Ectodermal cell (in vitro differentiated cells): ENCODE measurements around the gene RAB28.
A peak's percentile ranks its signal among the peaks of the same experiment; 100 is the strongest.

Experiments used
- H3K27ac ChIP-seq: 2 replicates; pipeline ENCODE4 v1.7.0; 2013; ENCODE audit warnings: mild to moderate bottlenecking, low read depth, low read length; ENCODE audit not compliant: insufficient read depth, poor library complexity, severe bottlenecking
- H3K27me3 ChIP-seq: 2 replicates; pipeline ENCODE4 v1.7.0; 2013; ENCODE audit warnings: mild to moderate bottlenecking, low read length; ENCODE audit not compliant: insufficient read depth, control insufficient read depth, poor library complexity, severe bottlenecking
- H3K36me3 ChIP-seq: one replicate; pipeline ENCODE4 v1.7.0; 2013; ENCODE audit warnings: low read length; ENCODE audit not compliant: control insufficient read depth, insufficient read depth
- H3K4me1 ChIP-seq: one replicate; pipeline ENCODE4 v1.7.0; 2013; ENCODE audit warnings: low read length; ENCODE audit not compliant: control insufficient read depth, insufficient read depth
- H3K4me3 ChIP-seq: 2 replicates; pipeline ENCODE4 v1.7.0; 2013; ENCODE audit warnings: low read depth, low read length, control low read depth; ENCODE audit not compliant: insufficient read depth
- H3K9me3 ChIP-seq: 2 replicates; pipeline ENCODE4 v1.7.0; 2013; ENCODE audit warnings: mild to moderate bottlenecking, low read length, moderate library complexity; ENCODE audit not compliant: control insufficient read depth
- WGBS, 2 experiments: methylation state at CpG; one replicate each; pipeline ENCODE4 v1.1.7; 2013; ENCODE audit warnings: missing lambda C conversion rate in 2 of 2; 5-methylcytosine and 5-hydroxymethylcytosine counted together

The RAB28 gene

GRCh38 chr4:13504374-13504773 lies 20.2 kb upstream of the RAB28 start:
- 92 to 100% methylated on average over 4 to 5 of the region's 5 CpGs for WGBS, 2 experiments
- H3K27ac ChIP-seq = no peak overlapping the region
- H3K27me3 ChIP-seq = no peaks in the 10 kb centered on the region
- no peak overlapping the region for H3K4me3 ChIP-seq
- H3K4me1 ChIP-seq = no peaks in the 10 kb centered on the region
- no peaks in the 10 kb centered on the region for H3K36me3 ChIP-seq
- H3K9me3 ChIP-seq = no peaks in the 10 kb centered on the region

- 100% methylated on average over 1 of the region's 1 CpG; no CpG with 5 or more reads in 1 of the 2 experiments for WGBS, 2 experiments
- no peaks in the 10 kb centered on the region for H3K36me3 ChIP-seq
- H3K4me1 ChIP-seq = no peaks in the 10 kb centered on the region
- no peaks in the 10 kb centered on the region for H3K9me3 ChIP-seq
- no peaks in the 10 kb centered on the region for H3K27me3 ChIP-seq
- no peak overlapping the region for H3K27ac ChIP-seq
- H3K4me3 ChIP-seq = no peak overlapping the region
Observed at GRCh38 chr4:13498469-13498868, 14.3 kb upstream of the RAB28 start.

- Histone ChIP-seq H3K4me3 (no peak overlapping the region), H3K9me3 (no peaks in the 10 kb centered on the region), H3K27ac (no peak overlapping the region), H3K27me3 (no peaks in the 10 kb centered on the region), H3K4me1 (no peaks in the 10 kb centered on the region), H3K36me3 (no peaks in the 10 kb centered on the region)
- 80 to 87% methylated on average over 2 of the region's 2 CpGs for WGBS, 2 experiments
Observed at GRCh38 chr4:13496605-13497004, 12.5 kb upstream of the RAB28 start.

- WGBS, 2 experiments = no CpG with 5 or more reads among the region's 1 CpG
- H3K27ac ChIP-seq = no peak overlapping the region
- H3K27me3 ChIP-seq = no peaks in the 10 kb centered on the region
- H3K4me3 ChIP-seq = no peak overlapping the region
- no peaks in the 10 kb centered on the region for H3K9me3 ChIP-seq
- no peaks in the 10 kb centered on the region for H3K36me3 ChIP-seq
- no peaks in the 10 kb centered on the region for H3K4me1 ChIP-seq
Observed at GRCh38 chr4:13495753-13496152, 11.6 kb upstream of the RAB28 start.

GRCh38 chr4:13493793-13494192 lies 9.7 kb upstream of the RAB28 start:
- Histone ChIP-seq H3K4me1 (no peaks in the 10 kb centered on the region), H3K4me3 (no peak overlapping the region), H3K9me3 (no peaks in the 10 kb centered on the region), H3K27ac (no peak overlapping the region), H3K36me3 (no peaks in the 10 kb centered on the region), H3K27me3 (no peaks in the 10 kb centered on the region)

GRCh38 chr4:13492747-13493146 lies 8.6 kb upstream of the RAB28 start:
- H3K27me3 ChIP-seq = no peaks in the 10 kb centered on the region
- H3K36me3 ChIP-seq = no peaks in the 10 kb centered on the region
- WGBS, 2 experiments = 88 to 98% methylated on average over 3 of the region's 3 CpGs
- no peak overlapping the region for H3K27ac ChIP-seq
- H3K4me1 ChIP-seq = no peaks in the 10 kb centered on the region
- no peak overlapping the region for H3K4me3 ChIP-seq
- H3K9me3 ChIP-seq = no peaks in the 10 kb centered on the region

GRCh38 chr4:13484749-13485221 lies 645 bp upstream of the RAB28 start:
- no peaks in the 10 kb centered on the region for H3K27me3 ChIP-seq
- WGBS, 2 experiments = 1 to 2% methylated on average over 22 to 23 of the region's 23 CpGs
- H3K4me1 ChIP-seq = peaks cover 11% of the 10 kb centered on the region
- H3K36me3 ChIP-seq = no peaks in the 10 kb centered on the region
- H3K27ac ChIP-seq = peak overlapping the region; percentile 86
- no peaks in the 10 kb centered on the region for H3K9me3 ChIP-seq
- H3K4me3 ChIP-seq = peak overlapping the region; percentile 87

GRCh38 chr4:13483768-13484121 lies 395 bp downstream of the RAB28 start:
- Histone ChIP-seq H3K4me1 (peaks cover 11% of the 10 kb centered on the region), H3K27me3 (no peaks in the 10 kb centered on the region)
- WGBS, 2 experiments = 0% methylated on average over 30 of the region's 30 CpGs

GRCh38 chr4:13483136-13483767 lies 888 bp downstream of the RAB28 start:
- Histone ChIP-seq H3K27me3 (no peaks in the 10 kb centered on the region), H3K36me3 (no peaks in the 10 kb centered on the region), H3K27ac (peak overlapping the region; percentile 91), H3K4me1 (peaks cover 11% of the 10 kb centered on the region), H3K4me3 (peak overlapping the region; percentile 87), H3K9me3 (no peaks in the 10 kb centered on the region)
- 1 to 2% methylated on average over 17 of the region's 17 CpGs for WGBS, 2 experiments

More at GRCh38 chr4:13483768-13484121, 395 bp downstream of the RAB28 start:
- Histone ChIP-seq H3K36me3 (no peaks in the 10 kb centered on the region), H3K27ac (peak overlapping the region; percentile 91), H3K4me3 (peak overlapping the region; percentile 87), H3K9me3 (no peaks in the 10 kb centered on the region)

- Histone ChIP-seq H3K36me3 (no peaks in the 10 kb centered on the region), H3K27ac (no peak overlapping the region), H3K4me1 (peaks cover 11% of the 10 kb centered on the region), H3K27me3 (no peaks in the 10 kb centered on the region), H3K9me3 (no peaks in the 10 kb centered on the region), H3K4me3 (no peak overlapping the region)
- WGBS, 2 experiments = 53 to 80% methylated on average over 1 of the region's 1 CpG
Observed at GRCh38 chr4:13481569-13481968, 2.6 kb downstream of the RAB28 start.
